ENCODE data around the gene ADAMTS12. TPM values are rescaled to one million over a fixed set of nuclear protein-coding genes. Genes with fewer than 3 reads are reported as not detected.

The ADAMTS12 gene
- total and polyA plus RNA-seq, 2 of the 8 experiments (the other 6 are each of a cell fraction or from before 2014, with no cell fraction given): 6.4 to 12.8 TPM

- TF ChIP-seq CHD7 (IDR thresholded peaks at IDR 0.05; ENCODE audit: insufficient replicate concordance, low read length) (no peak), HDAC6 (IDR thresholded peaks at IDR 0.05; ENCODE audit: low read depth, low read length) (no peak), RBBP5 (IDR thresholded peaks at IDR 0.05; ENCODE audit: borderline replicate concordance, low read depth, low read length) (no peak), CTCF (IDR thresholded peaks at IDR 0.05; ENCODE audit: control extremely low read depth in 1 of 3, insufficient read depth in 1 of 3, low read depth in 1 of 3, low read length in 3 of 3) (no peak), CHD1 (IDR thresholded peaks at IDR 0.05; ENCODE audit: low read depth, low read length) (no peak), POLR2A (IDR thresholded peaks at IDR 0.05; ENCODE audit: control extremely low read depth in 1 of 2, low read depth in 2 of 2, low read length in 2 of 2) (no peak), SP4 (IDR thresholded peaks at IDR 0.05; ENCODE audit: low read length) (no peak), CBX8 (IDR thresholded peaks at IDR 0.05; ENCODE audit: borderline replicate concordance, low read depth, low read length) (no peak), ATF3 (IDR thresholded peaks at IDR 0.05; ENCODE audit: insufficient read depth, low read depth, low read length) (no peak)
These were observed 389.9 kb downstream of the ADAMTS12 start (continued) for GRCh38 chr5:33501899-33502298.

All from H1 (cell line).